Measurements from ENCODE around the gene SNU13. TPM values are rescaled to one million over a fixed set of nuclear protein-coding genes. Genes with fewer than 3 reads are reported as not detected.
"Not testable (repeated sequence)": the region's sequence is repeated elsewhere in the genome, so short reads cannot be mapped to it uniquely, and the experiment has no call there.

SNU13 gene
- polyA plus RNA-seq, 1 experiment = 151 TPM

DNA sequence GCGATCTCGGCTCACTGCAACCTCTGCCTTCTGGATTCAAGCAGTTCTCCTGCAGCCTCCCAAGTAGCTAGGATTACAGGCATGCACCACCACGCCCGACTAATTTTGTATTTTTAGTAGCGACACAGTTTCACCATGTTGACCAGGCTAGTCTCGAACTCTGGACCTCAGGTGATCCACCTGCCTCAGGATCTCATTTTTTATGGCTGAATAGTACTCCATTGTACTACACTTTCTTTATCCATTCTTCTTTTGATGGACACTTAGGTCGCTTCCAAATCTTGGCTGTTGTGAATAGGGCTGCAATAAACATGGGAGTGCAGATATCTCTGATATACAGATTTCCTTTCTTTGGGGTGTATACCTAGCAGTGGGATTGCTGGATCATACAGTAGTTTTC lies 46.8 kb downstream of the SNU13 start:
- CTCF ChIA-PET = no interaction called here

DNA sequence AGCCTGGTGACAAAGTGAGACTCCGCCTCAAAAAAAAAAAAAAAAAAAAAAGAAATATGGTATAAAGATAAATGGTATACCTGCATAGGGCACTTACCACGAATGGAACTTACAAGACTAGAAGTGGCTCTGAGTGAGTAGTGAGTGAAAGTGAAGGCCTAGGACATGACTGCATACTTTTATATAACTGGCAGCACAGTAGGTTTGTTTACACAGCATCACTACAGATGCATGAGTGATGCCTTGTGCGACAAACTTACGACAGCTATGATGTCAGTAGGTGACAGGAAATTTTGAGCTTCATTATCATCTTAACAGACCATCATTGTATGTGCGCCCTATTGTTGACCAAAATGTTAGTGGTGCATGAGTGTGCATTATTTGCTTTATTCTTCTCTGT lies 49.9 kb downstream of the SNU13 start:
- Histone ChIP-seq H3K4me3 (ENCODE audit: low read depth, low read length) (no peak overlapping the region), H3K27ac (ENCODE audit: low read depth, low read length) (no peak overlapping the region), H3K9me3 (ENCODE audit: control insufficient read depth, insufficient read depth, low read length) (no peaks in the 10 kb centered on the region), H3K27me3 (ENCODE audit: control insufficient read depth, insufficient read depth, low read length) (no peaks in the 10 kb centered on the region)
- no peak for DNase-seq (ENCODE audit: low read depth, low spot score)
- TF ChIP-seq, protein P1, sequence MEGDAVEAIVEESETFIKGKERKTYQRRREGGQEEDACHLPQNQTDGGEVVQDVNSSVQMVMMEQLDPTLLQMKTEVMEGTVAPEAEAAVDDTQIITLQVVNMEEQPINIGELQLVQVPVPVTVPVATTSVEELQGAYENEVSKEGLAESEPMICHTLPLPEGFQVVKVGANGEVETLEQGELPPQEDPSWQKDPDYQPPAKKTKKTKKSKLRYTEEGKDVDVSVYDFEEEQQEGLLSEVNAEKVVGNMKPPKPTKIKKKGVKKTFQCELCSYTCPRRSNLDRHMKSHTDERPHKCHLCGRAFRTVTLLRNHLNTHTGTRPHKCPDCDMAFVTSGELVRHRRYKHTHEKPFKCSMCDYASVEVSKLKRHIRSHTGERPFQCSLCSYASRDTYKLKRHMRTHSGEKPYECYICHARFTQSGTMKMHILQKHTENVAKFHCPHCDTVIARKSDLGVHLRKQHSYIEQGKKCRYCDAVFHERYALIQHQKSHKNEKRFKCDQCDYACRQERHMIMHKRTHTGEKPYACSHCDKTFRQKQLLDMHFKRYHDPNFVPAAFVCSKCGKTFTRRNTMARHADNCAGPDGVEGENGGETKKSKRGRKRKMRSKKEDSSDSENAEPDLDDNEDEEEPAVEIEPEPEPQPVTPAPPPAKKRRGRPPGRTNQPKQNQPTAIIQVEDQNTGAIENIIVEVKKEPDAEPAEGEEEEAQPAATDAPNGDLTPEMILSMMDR (IDR thresholded peaks at IDR 0.05; ENCODE audit: low read depth, low read length) = no peak
- POLR2A ChIA-PET = no interaction called here
- CTCF ChIA-PET = interaction anchor here (0.6 kb wide), 1 partner anchor 58 kb away, joined by 3 read pairs; no protein-coding TSS in a partner anchor

More for the DNA sequence above, 46.8 kb downstream of the SNU13 start:
- DNase-seq (ENCODE audit: low read depth, low spot score) = no peak
- Histone ChIP-seq H3K9me3 (ENCODE audit: control insufficient read depth, insufficient read depth, low read length) (no peaks in the 10 kb centered on the region), H3K27me3 (ENCODE audit: control insufficient read depth, insufficient read depth, low read length) (no peaks in the 10 kb centered on the region), H3K4me3 (ENCODE audit: low read depth, low read length) (no peak overlapping the region), H3K27ac (ENCODE audit: low read depth, low read length) (no peak overlapping the region)
- TF ChIP-seq, protein P1 (IDR thresholded peaks at IDR 0.05; ENCODE audit: low read depth, low read length) = no peak
- POLR2A ChIA-PET = interaction anchor here (0.7 kb wide), 1 partner anchor 20 kb away, joined by 3 read pairs; no protein-coding TSS in a partner anchor

DNA sequence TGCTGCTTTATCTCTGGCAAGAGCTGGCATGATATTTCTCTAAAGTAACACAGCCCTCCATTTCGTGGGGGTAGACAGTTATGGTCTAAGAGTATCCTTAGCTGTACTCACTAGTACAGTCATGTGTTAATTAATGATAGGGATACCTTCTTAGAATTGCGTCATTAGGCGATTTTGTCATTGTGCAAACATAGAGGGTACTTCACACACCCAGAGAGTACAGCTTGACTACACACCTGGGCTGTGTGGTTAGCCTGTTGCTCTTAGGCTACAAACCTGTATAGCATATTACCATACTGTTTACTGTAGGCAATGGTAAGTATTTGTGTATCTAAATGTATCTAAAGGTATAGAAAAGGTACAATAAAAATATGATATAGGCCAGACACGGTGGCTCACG lies 50.5 kb downstream of the SNU13 start:
- ChIA-PET POLR2A (no interaction called here), CTCF (no interaction called here)
- no peak for DNase-seq (ENCODE audit: low read depth, low spot score)
- TF ChIP-seq, protein P1 (IDR thresholded peaks at IDR 0.05; ENCODE audit: low read depth, low read length) = no peak
- no peaks in the 10 kb centered on the region for H3K27me3 ChIP-seq (ENCODE audit: control insufficient read depth, insufficient read depth, low read length)
- no peak overlapping the region for H3K4me3 ChIP-seq (ENCODE audit: low read depth, low read length)
- H3K9me3 ChIP-seq (ENCODE audit: control insufficient read depth, insufficient read depth, low read length) = no peaks in the 10 kb centered on the region
- H3K27ac ChIP-seq (ENCODE audit: low read depth, low read length) = no peak overlapping the region

DNA sequence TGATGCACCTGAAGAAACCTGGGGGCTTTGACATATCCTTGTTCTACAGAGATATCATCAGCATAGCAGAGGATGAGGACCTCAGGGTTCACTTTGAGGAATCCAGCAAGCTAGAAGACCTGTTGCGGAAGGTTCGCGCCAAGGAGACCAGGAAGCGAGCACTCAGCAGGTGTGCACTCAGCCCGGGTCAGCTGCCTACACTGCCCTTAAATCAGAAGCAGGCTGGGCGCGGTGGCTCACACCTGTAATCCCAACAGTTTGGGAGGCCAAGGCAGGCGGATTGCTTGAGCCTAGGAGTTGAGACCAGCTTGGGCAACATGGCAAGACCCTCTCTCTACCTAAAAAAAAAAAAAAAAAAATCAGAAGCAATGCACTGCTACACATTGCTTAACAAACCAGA lies 51.0 kb downstream of the SNU13 start:
- CTCF ChIA-PET; H3K27me3 ChIP-seq (ENCODE audit: control insufficient read depth, insufficient read depth, low read length); POLR2A ChIA-PET; DNase-seq (ENCODE audit: low read depth, low spot score); H3K27ac ChIP-seq (ENCODE audit: low read depth, low read length); H3K4me3 ChIP-seq (ENCODE audit: low read depth, low read length); H3K9me3 ChIP-seq (ENCODE audit: control insufficient read depth, insufficient read depth, low read length): not testable (repeated sequence)

DNA sequence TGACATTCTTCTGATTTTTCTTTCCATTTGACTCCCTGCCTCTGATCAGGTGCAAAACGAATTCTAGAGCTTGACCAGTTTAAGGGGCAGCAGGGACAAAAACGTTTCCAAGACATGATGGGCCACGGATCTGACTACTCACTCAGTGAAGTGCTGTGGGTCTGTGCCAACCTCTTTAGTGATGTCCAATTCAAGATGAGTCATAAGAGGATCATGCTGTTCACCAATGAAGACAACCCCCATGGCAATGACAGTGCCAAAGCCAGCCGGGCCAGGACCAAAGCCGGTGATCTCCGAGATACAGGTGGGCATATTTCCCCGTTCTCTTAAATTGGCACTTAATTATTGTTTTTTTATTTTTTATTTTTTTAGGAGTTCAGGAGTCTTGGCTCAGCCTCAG lies 52.2 kb downstream of the SNU13 start:
- TF ChIP-seq, protein P1 (IDR thresholded peaks at IDR 0.05; ENCODE audit: low read depth, low read length) = no peak
- ChIA-PET POLR2A (no interaction called here), CTCF (no interaction called here)
- DNase-seq (ENCODE audit: low read depth, low spot score) = no peak
- H3K27me3 ChIP-seq (ENCODE audit: control insufficient read depth, insufficient read depth, low read length) = no peaks in the 10 kb centered on the region
- H3K9me3 ChIP-seq (ENCODE audit: control insufficient read depth, insufficient read depth, low read length) = no peaks in the 10 kb centered on the region
- H3K4me3 ChIP-seq (ENCODE audit: low read depth, low read length) = no peak overlapping the region
- H3K27ac ChIP-seq (ENCODE audit: low read depth, low read length) = no peak overlapping the region

DNA sequence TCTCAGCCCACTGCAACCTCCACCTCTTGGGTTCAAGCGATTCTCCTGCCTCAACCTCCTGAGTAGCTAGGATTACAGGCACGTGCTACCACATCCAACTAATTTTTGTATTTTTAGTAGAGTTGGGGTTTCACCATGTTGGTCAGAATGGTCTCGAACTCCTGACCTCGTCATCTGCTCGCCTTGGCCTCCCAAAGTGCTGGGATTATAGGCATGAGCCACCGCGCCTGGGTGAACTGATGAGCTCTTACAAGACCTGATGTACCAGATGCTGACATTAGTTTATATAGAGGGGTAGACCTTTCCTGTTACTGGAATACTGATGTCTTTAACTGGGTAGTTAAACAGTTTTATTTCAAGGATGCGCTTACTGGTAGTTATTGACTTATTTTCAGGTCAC lies 54.1 kb downstream of the SNU13 start:
- not testable (repeated sequence) for H3K4me3 ChIP-seq (ENCODE audit: low read depth, low read length); DNase-seq (ENCODE audit: low read depth, low spot score); H3K27me3 ChIP-seq (ENCODE audit: control insufficient read depth, insufficient read depth, low read length); H3K27ac ChIP-seq (ENCODE audit: low read depth, low read length); H3K9me3 ChIP-seq (ENCODE audit: control insufficient read depth, insufficient read depth, low read length)
- POLR2A ChIA-PET = interaction anchor here (1.3 kb wide), 1 partner anchor 14 kb away, joined by 3 read pairs; the partner anchor contains the start of genes DESI1 and XRCC6
- CTCF ChIA-PET = interaction anchor here (0.8 kb wide), 1 partner anchor 64 kb away, joined by 4 read pairs; no protein-coding TSS in a partner anchor

DNA sequence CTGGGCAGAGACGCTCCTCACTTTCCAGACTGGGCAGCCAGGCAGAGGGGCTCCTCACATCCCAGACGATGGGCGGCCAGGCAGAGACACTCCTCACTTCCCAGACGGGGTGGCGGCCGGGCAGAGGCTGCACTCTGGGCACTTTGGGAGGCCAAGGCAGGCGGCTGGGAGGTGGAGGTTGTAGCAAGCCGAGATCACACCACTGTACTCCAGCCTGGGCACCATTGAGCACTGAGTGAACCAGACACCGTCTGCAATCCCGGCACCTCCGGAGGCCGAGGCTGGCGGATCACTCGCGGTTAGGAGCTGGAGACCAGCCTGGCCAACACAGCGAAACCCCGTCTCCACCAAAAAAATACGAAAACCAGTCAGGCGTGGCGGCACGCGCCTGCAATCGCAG lies 57.1 kb downstream of the SNU13 start:
- H3K27me3 ChIP-seq (ENCODE audit: control insufficient read depth, insufficient read depth, low read length); CTCF ChIA-PET; H3K27ac ChIP-seq (ENCODE audit: low read depth, low read length); H3K9me3 ChIP-seq (ENCODE audit: control insufficient read depth, insufficient read depth, low read length); DNase-seq (ENCODE audit: low read depth, low spot score); POLR2A ChIA-PET; H3K4me3 ChIP-seq (ENCODE audit: low read depth, low read length): not testable (repeated sequence)

DNA sequence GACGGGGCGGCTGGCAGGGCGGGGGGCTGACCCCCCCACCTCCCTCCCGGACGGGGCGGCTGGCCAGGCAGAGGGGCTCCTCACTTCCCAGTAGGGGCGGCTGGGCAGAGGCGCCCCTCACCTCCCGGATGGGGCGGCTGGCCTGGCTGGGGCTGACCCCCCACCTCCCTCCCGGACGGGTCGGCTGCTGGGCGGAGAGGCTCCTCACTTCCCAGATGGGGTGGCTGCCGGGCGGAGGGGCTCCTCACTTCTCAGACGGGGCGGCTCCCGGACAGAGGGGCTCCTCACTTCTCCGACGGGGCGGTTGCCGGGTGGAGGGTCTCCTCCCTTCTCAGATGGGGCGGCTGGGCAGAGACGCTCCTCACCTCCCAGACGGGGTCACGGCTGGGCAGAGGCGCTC lies 57.6 kb downstream of the SNU13 start:
- H3K27ac ChIP-seq (ENCODE audit: low read depth, low read length); DNase-seq (ENCODE audit: low read depth, low spot score); H3K27me3 ChIP-seq (ENCODE audit: control insufficient read depth, insufficient read depth, low read length); CTCF ChIA-PET; H3K9me3 ChIP-seq (ENCODE audit: control insufficient read depth, insufficient read depth, low read length); POLR2A ChIA-PET; H3K4me3 ChIP-seq (ENCODE audit: low read depth, low read length): not testable (repeated sequence)
